NT2/D1 (cell line): ENCODE results near the gene LAPTM4A.

ENCODE experiments used
- YY1 ChIP-seq: IDR thresholded peaks from 2 replicates; pipeline ENCODE4 v1.6.1; 2011; ENCODE audit not compliant: insufficient read length, insufficient read depth
- ZNF274 ChIP-seq: IDR thresholded peaks from 2 replicates; pipeline ENCODE4 v1.6.1; 2011; ENCODE audit warnings: mild to moderate bottlenecking, low read depth, low read length

GRCh38 chr2:20092226-20092900 is 40.9 kb upstream of the LAPTM4A start:
- TF ChIP-seq ZNF274: no peak
- TF ChIP-seq YY1: no peak
